HCEC 1CT (cell line): ENCODE results near the gene SIN3B.
"Not testable (repeated sequence)": the region's sequence is repeated elsewhere in the genome, so short reads cannot be mapped to it uniquely, and the experiment has no call there.

Experiments used
- DNase-seq: peaks from one replicate; pipeline ENCODE4 v3.0.0-alpha.2; 2017

The SIN3B gene

DNA sequence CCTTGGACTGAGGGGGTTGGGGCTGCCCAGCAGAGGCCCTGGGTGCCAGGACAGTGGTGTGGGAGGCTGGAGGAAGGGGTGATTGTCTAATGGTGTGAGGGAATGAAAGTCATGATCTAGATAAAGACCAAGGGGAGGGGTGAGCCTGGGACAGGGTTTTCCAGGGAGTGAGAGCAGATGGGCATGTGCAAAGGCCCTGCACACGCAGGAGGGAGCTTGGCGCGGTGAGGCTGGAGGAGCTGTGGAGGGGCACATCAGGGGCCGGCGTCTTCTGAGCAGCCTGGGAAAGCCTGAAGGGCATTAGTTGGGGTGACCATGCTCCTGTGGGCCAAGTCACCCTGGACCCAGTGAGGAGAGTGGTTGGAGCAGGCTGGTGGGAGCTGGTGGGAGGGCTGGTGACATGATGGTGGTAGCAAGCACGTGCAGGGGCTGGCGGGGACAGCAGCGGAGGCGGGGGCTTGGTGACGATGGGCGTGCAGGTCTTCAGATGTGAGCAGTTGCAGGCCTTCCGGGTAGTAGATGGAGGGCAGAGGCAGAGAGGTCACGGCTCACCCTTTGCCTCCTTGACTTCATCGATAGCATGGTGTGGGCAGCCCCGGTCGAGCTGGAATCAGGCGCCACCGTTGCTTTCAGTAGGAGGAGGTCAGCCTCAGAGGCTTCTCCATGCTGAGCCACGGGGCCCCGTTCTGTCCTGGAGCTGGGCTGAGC, 39.4 kb downstream of the SIN3B start:
- DNase-seq = no peak

DNA sequence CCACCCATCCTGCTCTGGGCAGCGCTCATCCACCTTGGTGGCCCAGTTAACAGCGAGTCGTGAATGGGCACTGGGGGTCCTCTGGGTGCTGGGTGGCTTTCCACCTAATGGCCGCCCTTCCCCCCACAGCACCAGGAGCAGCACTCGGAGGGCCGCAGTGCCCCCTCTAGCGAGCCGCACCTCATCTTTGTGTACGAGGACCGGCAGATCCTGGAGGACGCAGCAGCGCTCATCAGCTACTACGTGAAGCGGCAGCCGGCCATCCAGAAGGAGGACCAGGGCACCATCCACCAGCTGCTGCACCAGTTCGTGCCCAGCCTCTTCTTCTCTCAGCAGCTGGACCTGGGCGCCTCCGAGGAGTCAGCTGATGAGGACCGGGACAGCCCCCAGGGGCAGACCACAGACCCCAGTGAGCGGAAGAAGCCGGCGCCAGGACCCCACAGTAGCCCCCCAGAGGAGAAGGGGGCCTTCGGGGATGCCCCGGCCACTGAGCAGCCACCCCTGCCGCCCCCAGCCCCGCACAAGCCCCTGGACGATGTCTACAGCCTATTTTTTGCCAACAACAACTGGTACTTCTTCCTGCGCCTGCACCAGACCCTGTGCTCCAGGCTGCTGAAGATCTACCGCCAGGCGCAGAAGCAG, 40.3 kb downstream of the SIN3B start:
- DNase-seq = no peak

DNA sequence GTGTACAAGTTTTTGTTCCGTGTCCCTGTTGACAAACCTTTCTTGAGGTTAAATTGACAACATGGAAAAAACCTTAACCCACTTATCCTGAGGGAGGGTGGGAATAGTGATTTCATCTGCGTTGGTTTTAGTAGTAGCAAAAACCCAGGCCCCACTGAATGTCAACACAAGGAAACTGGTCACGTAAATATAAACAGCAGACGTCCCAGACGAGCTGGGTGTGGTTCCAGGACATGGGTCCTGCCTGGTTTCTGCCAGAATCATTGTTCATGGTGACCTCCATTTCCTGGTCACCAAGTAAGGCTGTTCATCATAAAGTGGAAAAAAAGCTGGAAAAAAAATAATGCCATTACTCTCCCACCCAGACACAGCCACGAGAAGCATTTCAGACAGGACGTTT, 42.7 kb downstream of the SIN3B start:
- no peak for DNase-seq

DNA sequence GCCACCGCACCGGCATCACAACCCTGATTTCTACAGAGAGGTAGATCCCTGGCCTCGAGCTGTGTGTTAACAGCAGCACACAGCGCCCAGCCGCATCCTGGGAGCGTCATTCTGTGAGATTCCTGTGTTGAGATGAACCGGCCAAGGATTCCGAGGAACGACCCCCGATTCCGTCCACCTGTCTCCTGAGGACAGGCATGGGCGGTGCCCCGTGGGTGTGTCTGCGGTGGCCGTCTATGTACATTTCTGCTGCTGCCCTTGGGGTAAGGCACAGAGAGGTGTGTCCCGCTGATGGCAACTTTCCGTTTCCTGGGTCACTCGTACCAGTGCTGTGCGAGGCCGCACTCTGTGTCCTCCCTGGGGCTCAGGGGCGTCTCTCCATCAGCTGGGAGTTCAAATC, 43.5 kb downstream of the SIN3B start:
- DNase-seq = no peak

DNA sequence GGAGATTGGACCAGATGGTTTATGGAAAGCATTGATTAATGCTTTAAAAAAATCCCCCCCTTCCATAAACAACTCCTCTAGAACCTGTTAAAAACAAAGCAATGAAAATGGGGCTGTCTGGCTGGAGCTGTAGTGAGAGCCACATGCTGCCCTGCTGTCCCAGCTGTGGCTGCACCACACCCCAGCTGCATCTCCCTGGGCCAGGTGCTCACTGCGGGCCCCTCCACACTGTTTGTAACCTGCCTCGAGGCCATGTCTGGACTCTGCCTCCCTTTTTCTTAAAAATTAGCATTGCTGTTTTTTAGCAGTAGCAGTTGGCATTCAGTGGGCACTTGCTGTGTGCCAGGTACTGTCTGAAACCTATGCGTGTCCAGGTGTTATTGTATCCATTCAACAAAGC, 44.4 kb downstream of the SIN3B start:
- no peak for DNase-seq

DNA sequence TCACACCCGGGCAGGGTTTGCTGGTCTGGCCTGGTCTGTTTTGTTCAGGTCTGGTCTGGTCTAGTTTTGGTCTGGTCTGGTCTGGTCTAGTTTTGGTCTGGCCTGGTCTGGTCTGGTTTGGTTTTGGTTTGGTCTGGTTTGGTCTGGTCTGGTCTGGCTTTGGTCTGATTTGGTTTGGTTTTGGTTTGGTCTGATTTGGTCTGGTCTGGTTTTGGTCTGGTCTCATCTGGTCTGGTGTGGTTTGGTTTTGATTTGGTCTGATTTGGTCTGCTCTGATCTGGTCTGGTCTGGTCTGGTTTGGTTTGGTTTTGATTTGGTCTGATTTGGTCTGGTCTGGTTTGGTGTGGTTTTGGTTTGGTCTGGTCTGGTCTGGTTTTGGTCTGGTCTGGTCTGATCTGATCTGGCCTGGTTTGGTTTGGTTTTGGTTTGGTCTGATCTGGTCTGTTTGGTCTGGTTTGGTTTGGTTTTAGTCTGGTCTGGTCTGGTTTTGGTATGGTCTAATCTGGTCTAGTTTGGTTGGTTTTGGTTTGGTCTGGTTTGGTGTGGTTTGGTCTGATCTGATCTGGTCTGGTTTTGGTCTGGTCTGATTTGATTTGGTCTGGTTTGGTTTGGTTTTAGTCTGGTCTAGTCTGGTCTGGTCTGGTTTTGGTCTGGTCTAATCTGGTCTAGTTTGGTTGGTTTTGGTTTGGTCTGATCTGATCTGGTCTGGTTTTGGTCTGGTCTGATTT, 45.2 kb downstream of the SIN3B start:
- DNase-seq = no peak

DNA sequence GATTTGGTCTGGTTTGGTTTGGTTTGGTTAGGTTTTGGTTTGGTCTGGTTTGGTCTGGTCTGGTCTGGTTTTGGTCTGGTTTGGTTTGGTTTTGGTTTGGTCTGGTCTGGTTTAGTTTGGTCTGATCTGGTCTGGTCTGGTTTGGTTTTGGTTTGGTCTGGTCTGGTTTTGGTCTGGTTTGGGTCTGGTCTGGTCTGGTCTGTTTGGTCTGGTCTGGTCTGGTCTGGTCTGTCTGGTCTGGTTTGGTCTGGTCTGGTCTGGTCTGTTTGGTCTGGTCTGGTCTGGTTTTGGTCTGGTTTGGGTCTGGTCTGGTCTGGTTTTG, 45.7 kb downstream of the SIN3B start:
- DNase-seq = not testable (repeated sequence)

DNA sequence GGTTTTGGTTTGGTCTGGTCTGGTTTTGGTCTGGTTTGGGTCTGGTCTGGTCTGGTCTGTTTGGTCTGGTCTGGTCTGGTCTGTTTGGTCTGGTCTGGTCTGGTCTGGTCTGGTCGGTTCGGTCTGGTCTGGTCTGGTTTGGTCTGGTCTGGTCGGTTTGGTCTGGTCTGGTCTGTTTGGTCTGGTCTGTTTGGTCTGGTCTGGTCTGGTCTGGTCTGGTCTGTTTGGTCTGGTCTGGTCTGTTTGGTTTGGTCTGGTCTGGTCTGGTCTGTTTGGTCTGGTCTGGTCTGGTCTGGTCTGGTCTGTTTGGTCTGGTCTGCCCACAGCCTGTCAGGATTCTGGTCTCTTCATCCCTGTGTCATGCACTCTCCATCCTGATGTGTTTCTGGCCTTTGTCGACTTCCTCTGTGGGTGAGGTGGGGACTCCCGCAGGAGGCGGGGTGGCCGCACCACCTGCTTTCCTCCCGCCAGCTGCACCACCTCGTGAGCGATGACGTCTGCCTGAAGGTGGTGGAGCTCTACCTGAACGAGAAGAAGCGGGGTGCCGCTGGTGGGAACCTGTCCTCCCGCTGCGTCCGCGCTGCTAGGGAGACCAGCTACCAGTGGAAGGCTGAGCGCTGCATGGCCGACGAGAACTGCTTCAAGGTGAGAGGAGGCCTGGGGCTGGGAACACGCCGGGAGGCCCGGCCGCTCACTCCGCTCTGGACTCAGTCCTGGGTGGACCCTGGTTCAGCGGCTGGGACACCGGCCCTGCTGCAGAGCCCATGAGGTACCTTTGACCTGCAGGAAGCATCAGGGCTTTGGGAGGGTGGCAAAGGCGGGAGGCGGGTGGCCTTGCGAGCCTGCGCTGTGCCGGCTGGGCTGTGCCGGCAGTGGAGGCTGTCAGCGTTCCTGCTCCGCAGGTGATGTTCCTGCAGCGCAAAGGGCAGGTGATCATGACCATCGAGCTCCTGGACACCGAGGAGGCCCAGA, 46.7 kb downstream of the SIN3B start:
- no peak for DNase-seq

DNA sequence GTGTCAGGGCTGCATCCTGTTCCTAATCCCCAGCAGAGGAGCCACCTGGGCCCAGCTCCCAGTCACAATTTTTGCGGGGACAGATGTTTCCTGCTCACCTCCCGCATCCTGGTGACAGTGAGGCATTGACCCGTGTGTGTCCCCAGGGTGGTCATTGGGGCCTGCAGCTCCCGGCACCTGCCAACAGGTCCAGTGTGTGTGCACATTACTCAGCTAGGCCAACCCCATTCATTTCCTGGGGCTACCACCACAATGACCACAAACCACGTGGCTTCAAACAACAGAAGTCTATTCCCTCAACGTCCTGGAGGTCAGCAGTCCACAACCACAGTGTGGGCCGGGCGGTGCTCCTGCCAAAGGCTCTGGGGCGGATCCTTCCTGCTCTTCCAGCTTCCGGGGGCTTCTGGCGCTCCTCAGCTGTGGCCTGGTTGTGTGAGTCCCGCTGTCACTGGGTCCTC, 47.7 kb downstream of the SIN3B start:
- DNase-seq = no peak

DNA sequence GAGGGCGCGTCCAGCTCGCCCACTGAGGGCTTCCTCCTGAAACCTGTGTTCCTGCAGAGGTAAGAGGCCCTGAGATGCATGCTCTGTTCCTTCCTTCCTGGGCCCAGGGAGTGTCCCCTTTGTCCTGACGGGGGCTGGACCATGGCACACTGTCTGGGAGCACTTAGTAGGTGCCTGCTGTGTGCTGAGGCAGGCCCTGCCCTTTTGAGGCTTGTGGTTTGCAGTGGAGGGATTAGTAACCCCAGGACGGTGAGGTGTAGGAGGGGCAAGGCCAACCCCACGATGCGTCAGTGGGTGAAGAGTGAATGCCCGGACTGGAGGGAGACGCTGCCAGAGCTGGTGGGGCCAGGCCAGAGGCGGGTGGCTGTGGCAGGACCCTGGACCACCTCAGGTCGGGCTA, 48.4 kb downstream of the SIN3B start:
- no peak for DNase-seq

DNA sequence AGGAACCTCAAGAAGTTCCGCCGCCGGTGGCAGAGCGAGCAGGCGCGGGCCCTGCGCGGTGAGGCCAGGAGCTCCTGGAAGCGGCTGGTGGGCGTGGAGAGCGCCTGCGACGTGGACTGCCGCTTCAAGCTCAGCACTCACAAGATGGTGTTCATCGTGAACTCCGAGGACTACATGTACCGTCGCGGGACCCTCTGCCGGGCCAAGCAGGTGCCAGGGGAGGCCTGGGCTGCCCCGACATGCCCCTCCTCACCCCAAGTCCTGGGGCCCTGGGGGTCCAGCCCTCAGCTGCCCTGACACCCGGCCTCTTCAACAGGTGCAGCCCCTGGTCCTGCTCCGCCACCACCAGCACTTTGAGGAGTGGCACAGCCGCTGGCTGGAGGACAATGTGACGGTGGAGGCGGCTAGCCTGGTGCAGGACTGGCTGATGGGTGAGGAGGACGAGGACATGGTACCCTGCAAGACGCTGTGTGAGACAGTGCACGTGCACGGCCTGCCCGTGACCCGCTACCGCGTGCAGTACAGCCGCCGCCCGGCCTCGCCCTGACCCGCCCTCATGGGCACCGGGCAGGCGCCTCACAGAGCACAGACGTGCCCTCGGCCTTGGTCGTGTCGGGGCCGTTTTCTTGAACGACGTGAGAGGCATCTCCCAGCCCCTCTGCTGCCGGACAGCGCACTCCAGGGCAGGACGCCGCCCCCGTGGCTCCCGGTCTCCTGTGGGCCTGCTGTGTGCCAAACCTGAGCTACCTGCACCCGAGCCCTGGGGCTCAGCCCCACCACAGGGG, 49.2 kb downstream of the SIN3B start:
- no peak for DNase-seq

DNA sequence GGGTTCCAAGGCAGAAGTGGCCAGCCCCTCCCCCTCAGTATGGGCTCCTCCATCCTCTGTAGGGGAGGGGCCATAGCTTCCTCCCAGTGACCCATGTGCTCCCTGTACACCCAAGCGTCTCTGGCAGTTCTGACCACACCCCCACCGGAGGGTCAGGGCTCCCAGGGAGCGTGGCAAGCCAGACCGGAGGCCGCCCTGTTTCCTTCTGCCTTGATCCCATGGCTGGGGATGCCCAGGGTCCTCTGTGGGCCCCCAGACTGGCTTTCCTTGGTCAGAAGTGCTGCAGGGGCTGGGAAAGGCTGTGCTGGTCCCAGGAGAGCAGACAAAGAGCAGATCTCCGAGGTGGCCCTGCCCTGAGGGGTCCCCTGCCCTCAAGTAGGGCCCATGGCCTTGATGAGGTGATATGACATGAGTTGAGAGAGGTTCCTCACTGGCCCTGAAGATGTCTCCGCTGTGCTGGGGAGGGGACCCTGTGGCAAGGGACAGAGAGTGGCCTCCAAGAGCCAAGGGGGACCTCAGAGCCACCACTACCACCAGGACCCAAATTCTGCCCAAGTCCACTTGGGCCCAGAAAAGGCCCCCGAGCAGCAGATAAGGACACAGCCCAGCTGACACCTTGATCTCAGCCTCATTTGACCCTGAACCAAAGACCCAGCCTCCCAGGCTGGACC, 51.8 kb downstream of the SIN3B start:
- DNase-seq = no peak

DNA sequence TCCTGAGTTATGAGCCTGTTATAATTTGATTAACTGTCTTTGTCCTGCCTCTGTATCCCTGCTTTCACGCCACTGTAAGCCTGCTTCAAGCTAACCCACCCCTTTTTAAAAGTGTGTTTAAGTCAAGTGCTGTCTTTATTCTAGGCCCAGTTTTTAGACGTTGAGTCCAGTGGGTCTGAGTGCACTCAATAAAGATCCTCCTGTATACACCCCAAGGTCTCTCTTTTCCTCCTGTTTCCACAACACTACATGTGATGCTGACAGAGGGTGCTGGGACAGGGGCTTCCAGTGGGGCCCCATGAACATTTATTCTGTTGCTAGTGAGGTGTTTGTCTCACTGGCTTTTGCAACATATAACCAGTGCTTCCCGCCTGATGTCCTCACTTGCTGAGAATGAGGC, 52.9 kb downstream of the SIN3B start:
- no peak for DNase-seq

DNA sequence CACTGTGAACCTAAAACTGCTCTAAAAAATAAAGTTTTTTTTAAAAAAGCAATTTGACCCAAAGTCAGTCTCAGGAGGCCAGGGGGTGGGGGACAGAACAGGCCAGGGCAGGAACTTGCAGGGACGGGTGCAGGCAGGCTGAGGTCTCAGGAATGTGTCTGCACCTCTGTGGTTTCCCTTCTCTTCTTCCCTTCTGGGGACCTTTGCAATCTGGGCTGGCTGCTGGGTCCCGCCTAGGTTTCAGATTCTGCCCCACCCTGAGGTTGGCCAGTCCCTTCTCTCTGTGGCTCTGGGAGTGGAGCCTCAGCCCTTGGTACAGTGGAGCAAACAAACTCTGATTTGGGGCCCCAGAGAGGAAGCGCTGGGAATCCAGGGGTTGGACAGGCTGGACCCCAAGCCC, 54.3 kb downstream of the SIN3B start:
- no peak for DNase-seq

DNA sequence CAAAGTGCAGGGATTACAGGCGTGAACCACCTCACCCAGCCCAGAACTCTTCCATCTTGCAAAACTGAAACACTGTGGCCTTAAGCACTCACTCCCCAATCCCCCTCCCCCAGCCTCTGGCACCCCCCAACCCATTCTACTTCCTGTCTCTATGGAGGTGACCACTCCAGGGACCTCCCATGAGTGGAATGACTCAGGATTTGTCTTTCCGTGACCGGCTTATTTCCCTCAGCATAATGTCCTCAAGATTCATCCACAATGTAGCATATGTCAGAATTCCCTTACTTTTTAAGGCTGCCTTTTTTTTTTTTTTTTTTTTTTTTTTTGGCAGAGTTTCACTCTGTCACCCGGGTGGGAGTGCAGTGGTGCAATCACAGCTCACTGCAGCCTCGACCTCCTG, 56.0 kb downstream of the SIN3B start:
- no peak for DNase-seq

DNA sequence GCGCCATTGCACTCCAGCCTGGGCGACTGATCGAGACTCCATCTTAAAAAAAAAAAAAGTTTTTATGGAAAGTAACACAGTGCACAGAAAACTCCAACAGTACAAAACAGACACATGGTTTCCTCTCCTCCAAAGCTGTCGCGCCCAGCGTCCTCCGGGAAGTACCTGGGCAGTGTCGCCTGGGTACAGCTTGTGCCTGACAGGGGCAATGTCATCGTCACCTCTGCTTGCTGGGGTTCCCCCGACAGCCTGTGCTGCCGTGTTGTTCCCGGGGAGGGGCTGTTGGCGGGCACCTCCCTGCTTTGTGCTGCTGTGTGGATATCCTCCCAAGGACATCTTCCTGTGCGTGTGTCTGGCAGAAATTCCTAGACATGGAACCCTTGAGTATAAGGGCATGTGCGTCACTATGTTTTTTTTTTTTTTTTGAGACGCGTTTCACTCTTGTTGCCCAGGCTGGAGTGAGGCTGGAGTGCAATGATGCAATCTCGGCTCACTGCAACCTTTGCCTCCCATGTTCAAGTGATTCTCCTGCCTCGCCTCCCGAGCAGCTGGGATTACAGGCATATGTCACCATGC, 57.2 kb downstream of the SIN3B start:
- no peak for DNase-seq

DNA sequence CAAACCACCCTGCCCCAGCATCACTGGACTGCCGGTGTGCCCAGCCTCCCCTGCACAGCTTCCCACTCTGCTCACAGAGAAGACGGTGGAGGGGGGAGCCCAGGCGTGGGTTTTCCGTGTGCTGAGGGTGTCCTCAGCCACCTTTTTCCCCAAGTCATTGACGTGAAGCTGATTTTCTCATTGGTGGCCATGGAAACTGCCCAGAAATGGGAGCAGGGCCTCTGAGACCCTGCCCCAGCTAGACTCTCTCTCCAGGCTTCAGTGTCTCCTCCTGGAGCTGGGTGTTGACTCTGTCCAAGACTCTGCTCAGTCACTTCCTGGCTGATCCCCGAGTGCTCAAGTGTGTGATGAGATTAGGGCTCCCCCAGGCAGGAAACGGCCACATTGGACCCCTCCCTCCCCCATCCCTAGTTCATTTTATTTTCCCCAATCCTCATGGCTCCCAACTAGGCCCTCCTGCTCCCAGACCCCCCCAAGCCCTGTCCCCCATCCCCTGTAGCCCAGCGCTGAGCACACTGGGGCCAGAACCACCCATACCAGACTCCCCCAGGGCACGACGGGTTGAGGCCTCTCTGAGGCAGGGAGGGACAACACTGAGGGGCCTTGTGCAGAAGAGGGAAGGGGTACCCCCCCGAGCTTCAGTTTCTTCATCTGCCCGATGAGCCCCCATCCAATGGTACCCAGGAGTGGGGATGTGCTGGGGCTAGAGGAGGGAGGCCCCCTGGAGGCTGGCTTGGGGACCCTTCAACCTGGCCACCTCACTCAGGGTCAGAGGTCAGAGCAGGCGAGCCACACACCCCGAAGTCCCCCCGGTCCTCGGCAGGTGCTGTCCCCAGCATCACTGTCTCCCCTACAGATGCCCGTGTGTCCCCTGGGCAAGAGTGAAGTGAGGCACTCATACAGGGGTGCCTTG, 58.4 kb downstream of the SIN3B start:
- no peak for DNase-seq

DNA sequence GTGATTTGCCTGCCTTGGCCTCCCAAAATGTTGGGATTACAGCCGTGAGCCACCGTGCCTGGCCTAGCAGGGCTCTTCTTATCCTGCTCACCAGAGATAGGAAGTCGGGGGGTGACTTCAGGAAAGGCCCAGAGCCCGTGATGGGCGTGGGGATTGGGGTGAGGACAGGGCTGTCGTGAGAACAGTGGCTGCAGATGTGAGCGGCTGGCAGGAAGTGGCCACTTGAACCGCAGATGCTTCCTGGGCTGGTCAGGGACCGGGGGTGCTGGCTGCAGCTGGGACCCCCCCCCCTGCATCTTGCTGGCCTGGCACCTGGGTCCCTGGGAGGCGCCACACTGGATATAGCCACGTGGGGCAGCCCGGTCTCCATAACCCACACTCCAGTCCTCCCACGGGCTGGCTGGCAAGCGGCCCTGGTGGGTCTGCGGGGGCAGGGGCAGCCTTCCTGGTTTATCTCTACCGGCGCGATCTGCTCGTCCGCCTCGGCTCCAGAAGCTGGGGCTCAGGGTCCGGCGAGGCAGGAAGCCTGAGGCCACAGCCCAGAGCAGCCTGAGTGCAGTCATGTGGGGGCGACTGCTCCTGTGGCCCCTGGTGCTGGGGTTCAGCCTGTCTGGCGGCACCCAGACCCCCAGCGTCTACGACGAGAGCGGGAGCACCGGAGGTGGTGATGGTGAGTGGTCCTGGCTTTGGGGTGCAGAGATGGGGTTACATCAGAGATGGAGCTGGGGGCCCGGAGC, 59.6 kb downstream of the SIN3B start, which contains the start of gene F2RL3:
Gene F2RL3, plus strand, starts transcription at position 371 of the 737 bp plus-strand sequence. Its CDS starts 191 bp downstream, at position 562.
- no peak for DNase-seq

DNA sequence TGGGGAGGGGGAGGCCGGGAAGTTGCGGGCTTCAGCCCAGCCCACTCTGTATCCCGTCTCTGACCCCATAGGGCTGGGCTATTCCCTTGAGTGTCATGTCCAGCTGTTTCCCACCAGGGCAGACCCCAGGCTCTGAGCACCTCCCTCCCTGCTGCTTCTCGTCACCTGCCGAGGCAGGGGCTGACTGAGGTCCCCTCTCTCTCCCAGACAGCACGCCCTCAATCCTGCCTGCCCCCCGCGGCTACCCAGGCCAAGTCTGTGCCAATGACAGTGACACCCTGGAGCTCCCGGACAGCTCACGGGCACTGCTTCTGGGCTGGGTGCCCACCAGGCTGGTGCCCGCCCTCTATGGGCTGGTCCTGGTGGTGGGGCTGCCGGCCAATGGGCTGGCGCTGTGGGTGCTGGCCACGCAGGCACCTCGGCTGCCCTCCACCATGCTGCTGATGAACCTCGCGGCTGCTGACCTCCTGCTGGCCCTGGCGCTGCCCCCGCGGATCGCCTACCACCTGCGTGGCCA, 60.2 kb downstream of the SIN3B start:
- no peak for DNase-seq
